DMS114 treated with DMSO at 0.1 percent for 48 hours (cell line): Measurements from ENCODE around the gene GCK.

ENCODE experiments used
- DNase-seq: peaks from one replicate; lab custom pipeline; 2025; ENCODE audit not compliant: unreplicated experiment; lab: John Stamatoyannopoulos, UW

GCK gene

GRCh38 chr7:44189286-44189992 is at the start of gene GCK:
TSS of gene GCK (minus strand) at chr7:44189439. CDS start at chr7:44188953, 486 bp downstream.
- DNase-seq = no peak

GRCh38 chr7:44238116-44238695 is 49.0 kb upstream of the GCK start:
- no peak for DNase-seq

- DNase-seq = no peak
Observed at GRCh38 chr7:44237696-44238095, 48.5 kb upstream of the GCK start.

- no peak for DNase-seq
Observed at GRCh38 chr7:44236333-44236728, 47.1 kb upstream of the GCK start.

GRCh38 chr7:44235582-44236332 is 46.5 kb upstream of the GCK start:
- DNase-seq = no peak

GRCh38 chr7:44235066-44235465 is 45.8 kb upstream of the GCK start:
- no peak for DNase-seq

- DNase-seq = no peak
Observed at GRCh38 chr7:44232901-44233715, 43.9 kb upstream of the GCK start.

GRCh38 chr7:44232396-44232795 is 43.2 kb upstream of the GCK start:
- DNase-seq = no peak

- DNase-seq = no peak
Observed at GRCh38 chr7:44231088-44231487, 41.8 kb upstream of the GCK start.

- DNase-seq = no peak
Observed at GRCh38 chr7:44230286-44230685, 41.0 kb upstream of the GCK start.

GRCh38 chr7:44229546-44230105 is 40.4 kb upstream of the GCK start:
- DNase-seq = no peak

- no peak for DNase-seq
Observed at GRCh38 chr7:44228571-44229350, 39.5 kb upstream of the GCK start.

GRCh38 chr7:44227911-44228310 is 38.7 kb upstream of the GCK start:
- DNase-seq = no peak

GRCh38 chr7:44226396-44226753 is 37.1 kb upstream of the GCK start:
- no peak for DNase-seq

GRCh38 chr7:44225566-44226395 is 36.5 kb upstream of the GCK start:
- no peak for DNase-seq

GRCh38 chr7:44224974-44225565 is 35.8 kb upstream of the GCK start:
- DNase-seq = no peak

- no peak for DNase-seq
Observed at GRCh38 chr7:44224080-44224973, 35.1 kb upstream of the GCK start.
